Smooth muscle cell (in vitro differentiated cells): ENCODE results near the gene TPCN1. TPM values are rescaled to one million over a fixed set of nuclear protein-coding genes. Genes with fewer than 3 reads are reported as not detected.

Experiments
- DNase-seq: peaks from one replicate; lab custom pipeline; 2025; ENCODE audit not compliant: unreplicated experiment; lab: John Stamatoyannopoulos, UW
- H2AFZ ChIP-seq: fragments of 200-600 bp; sonication (generic); 2 replicates; pipeline ENCODE4 v1.6.0; 2016; ENCODE audit warnings: antibody characterized with exemption, low read depth, mild to moderate bottlenecking
- H3F3A ChIP-seq: fragments of 200-600 bp; sonication (generic); 2 replicates; pipeline ENCODE4 v1.6.0; 2017; ENCODE audit warnings: antibody characterized with exemption, low read depth
- H3K27ac ChIP-seq: fragments of 200-600 bp; sonication (generic); 2 replicates; pipeline ENCODE4 v1.5.1; 2016; ENCODE audit warnings: low read depth, mild to moderate bottlenecking
- H3K27me3 ChIP-seq: fragments of 200-600 bp; sonication (generic); 2 replicates; pipeline ENCODE4 v1.6.1; 2016; ENCODE audit warnings: low read depth, mild to moderate bottlenecking
- H3K36me3 ChIP-seq: fragments of 200-600 bp; sonication (generic); 2 replicates; pipeline ENCODE4 v1.5.1; 2016; ENCODE audit warnings: low read depth
- H3K4me1 ChIP-seq: fragments of 200-600 bp; sonication (generic); 2 replicates; pipeline ENCODE4 v1.5.1; 2016; ENCODE audit warnings: low read depth
- H3K4me2 ChIP-seq: fragments of 200-600 bp; sonication (generic); 2 replicates; pipeline ENCODE4 v1.6.0; 2016; ENCODE audit warnings: mild to moderate bottlenecking
- H3K4me3 ChIP-seq: fragments of 200-600 bp; sonication (generic); 2 replicates; pipeline ENCODE4 v1.5.1; 2016; ENCODE audit warnings: mild to moderate bottlenecking
- H3K79me2 ChIP-seq: fragments of 200-600 bp; sonication (generic); 2 replicates; pipeline ENCODE4 v1.6.0; 2016; ENCODE audit warnings: low read depth, mild to moderate bottlenecking
- H3K9ac ChIP-seq: fragments of 200-600 bp; sonication (generic); 2 replicates; pipeline ENCODE4 v1.6.0; 2016; ENCODE audit warnings: low read depth
- H3K9me3 ChIP-seq: fragments of 200-600 bp; sonication (generic); replicated peaks from 2 replicates; pipeline ENCODE4 v1.5.1; 2016; ENCODE audit warnings: low read depth
- H4K20me1 ChIP-seq: fragments of 200-600 bp; sonication (generic); 2 replicates; pipeline ENCODE4 v1.6.0; 2016; ENCODE audit warnings: low read depth
- CTCF ChIP-seq: fragments of 200-600 bp; sonication (generic); IDR thresholded peaks from 2 replicates; pipeline ENCODE4 v1.5.1; 2017; ENCODE audit warnings: borderline replicate concordance, mild to moderate bottlenecking, antibody characterized with exemption; ENCODE audit not compliant: insufficient read depth, poor library complexity, severe bottlenecking
- WGBS: methylation state at CpG from one replicate; pipeline ENCODE4 v1.1.7; 2016; ENCODE audit warnings: low lambda C conversion rate; 5-methylcytosine and 5-hydroxymethylcytosine counted together
- polyA plus RNA-seq: library from polyadenylated mRNA; unstranded; fragments of >200 nt; fragmentation: Nextera tagmentation; extraction: Ambion mirVana; gene quantifications from 2 replicates; pipeline ENCODE4 v1.2.1, GENCODE V29; 2016
- total RNA-seq: library from RNA; depleted of rRNA; stranded (reverse); fragments of >200 nt; gene quantifications from 2 replicates; pipeline ENCODE4 v1.2.3, GENCODE V29; 2014

TPCN1 gene
- total and polyA plus RNA-seq, 2 experiments from 2014 or later: 12.9 to 29.2 TPM

- Histone ChIP-seq H3K79me2 (no peaks in the 10 kb centered on the region), H3K4me3 (no peak overlapping the region), H3K27me3 (no peaks in the 10 kb centered on the region), H3K9ac (no peak overlapping the region), H2AFZ (no peak overlapping the region), H4K20me1 (no peaks in the 10 kb centered on the region), H3K4me2 (no peak overlapping the region), H3K9me3 (no peaks in the 10 kb centered on the region), H3K4me1 (peaks cover 12% of the 10 kb centered on the region), H3K36me3 (no peaks in the 10 kb centered on the region), H3K27ac (peak overlapping the region; percentile 72), H3F3A (peaks cover 12% of the 10 kb centered on the region)
- DNase-seq: no peak
- 87% methylated on average over 18 of the region's 18 CpGs for WGBS
- TF ChIP-seq CTCF: no peak
Observed at GRCh38 chr12:113232089-113232839, 11.0 kb downstream of the TPCN1 start.

GRCh38 chr12:113232840-113233585, 11.7 kb downstream of the TPCN1 start:
- H3F3A ChIP-seq: peaks cover 13% of the 10 kb centered on the region
- WGBS: 80% methylated on average over 25 of the region's 25 CpGs
- no peak for TF ChIP-seq CTCF
- H2AFZ ChIP-seq: no peak overlapping the region
- H3K4me1 ChIP-seq: peaks cover 12% of the 10 kb centered on the region
- no peak overlapping the region for H3K4me2 ChIP-seq
- H4K20me1 ChIP-seq: no peaks in the 10 kb centered on the region
- DNase-seq: no peak
- H3K27me3 ChIP-seq: no peaks in the 10 kb centered on the region
- H3K79me2 ChIP-seq: no peaks in the 10 kb centered on the region
- H3K36me3 ChIP-seq: no peaks in the 10 kb centered on the region
- no peak overlapping the region for H3K27ac ChIP-seq
- no peaks in the 10 kb centered on the region for H3K9me3 ChIP-seq
- no peak overlapping the region for H3K9ac ChIP-seq
- H3K4me3 ChIP-seq: no peak overlapping the region

- Histone ChIP-seq H2AFZ (no peak overlapping the region), H3K9me3 (no peaks in the 10 kb centered on the region), H3K27me3 (no peaks in the 10 kb centered on the region), H3K4me3 (no peak overlapping the region), H4K20me1 (no peaks in the 10 kb centered on the region), H3K9ac (no peak overlapping the region), H3F3A (peaks cover 12% of the 10 kb centered on the region), H3K36me3 (no peaks in the 10 kb centered on the region), H3K27ac (no peak overlapping the region), H3K79me2 (no peaks in the 10 kb centered on the region), H3K4me2 (no peak overlapping the region), H3K4me1 (peaks cover 12% of the 10 kb centered on the region)
- TF ChIP-seq CTCF: no peak
- DNase-seq: no peak
- 93% methylated on average over 4 of the region's 4 CpGs for WGBS
Observed at GRCh38 chr12:113233967-113234366, 12.7 kb downstream of the TPCN1 start.

- H3K9me3 ChIP-seq: no peaks in the 10 kb centered on the region
Observed at GRCh38 chr12:113234483-113234882, 13.2 kb downstream of the TPCN1 start.

More at GRCh38 chr12:113234483-113234882, 13.2 kb downstream of the TPCN1 start:
- no peaks in the 10 kb centered on the region for H3K27me3 ChIP-seq
- WGBS: 93% methylated on average over 4 of the region's 4 CpGs
- H3F3A ChIP-seq: peaks cover 12% of the 10 kb centered on the region
- no peaks in the 10 kb centered on the region for H4K20me1 ChIP-seq
- TF ChIP-seq CTCF: no peak
- DNase-seq: no peak
- H3K4me3 ChIP-seq: no peak overlapping the region
- no peak overlapping the region for H2AFZ ChIP-seq
- H3K27ac ChIP-seq: no peak overlapping the region
- H3K9ac ChIP-seq: no peak overlapping the region
- H3K4me2 ChIP-seq: no peak overlapping the region
- no peaks in the 10 kb centered on the region for H3K79me2 ChIP-seq
- H3K36me3 ChIP-seq: no peaks in the 10 kb centered on the region
- peaks cover 12% of the 10 kb centered on the region for H3K4me1 ChIP-seq
